SIG-M5 (cell line): ENCODE results near the gene ARID5B.
"Not testable (repeated sequence)": the region's sequence is repeated elsewhere in the genome, so short reads cannot be mapped to it uniquely, and the experiment has no call there.

Experiments used
- DNase-seq: peaks from one replicate; lab custom pipeline; 2025; lab: John Stamatoyannopoulos, UW

Gene ARID5B

GRCh38 chr10:61964949-61965702, 63.6 kb downstream of the ARID5B start:
- no peak for DNase-seq

GRCh38 chr10:61965703-61966395, 64.3 kb downstream of the ARID5B start:
- no peak for DNase-seq

- no peak for DNase-seq
These were observed 65.8 kb downstream of the ARID5B start for GRCh38 chr10:61967298-61967697.

GRCh38 chr10:61970182-61971002, 68.9 kb downstream of the ARID5B start:
- no peak for DNase-seq

GRCh38 chr10:61971003-61971325, 69.5 kb downstream of the ARID5B start:
- no peak for DNase-seq

- DNase-seq = no peak
These were observed 71.7 kb downstream of the ARID5B start for GRCh38 chr10:61973169-61973568.

GRCh38 chr10:61973906-61974305, 72.4 kb downstream of the ARID5B start:
- DNase-seq = no peak

GRCh38 chr10:61974601-61975390, 73.3 kb downstream of the ARID5B start:
- no peak for DNase-seq

GRCh38 chr10:61975391-61975932, 74.0 kb downstream of the ARID5B start:
- no peak for DNase-seq

- DNase-seq = not testable (repeated sequence)
These were observed 75.6 kb downstream of the ARID5B start for GRCh38 chr10:61976951-61977721.

GRCh38 chr10:61978965-61979364, 77.5 kb downstream of the ARID5B start:
- DNase-seq = no peak

- DNase-seq = no peak
These were observed 80.0 kb downstream of the ARID5B start for GRCh38 chr10:61981460-61981859.

GRCh38 chr10:61983255-61983654, 81.8 kb downstream of the ARID5B start:
- no peak for DNase-seq

GRCh38 chr10:61984803-61985418, 83.4 kb downstream of the ARID5B start:
- no peak for DNase-seq

GRCh38 chr10:61985715-61986114, 84.2 kb downstream of the ARID5B start:
- no peak for DNase-seq

- DNase-seq = no peak
These were observed 84.9 kb downstream of the ARID5B start for GRCh38 chr10:61986382-61986781.

- DNase-seq = no peak
These were observed 85.4 kb downstream of the ARID5B start for GRCh38 chr10:61986788-61987492.

GRCh38 chr10:61987537-61987936, 86.0 kb downstream of the ARID5B start:
- DNase-seq = no peak

GRCh38 chr10:61987951-61988379, 86.5 kb downstream of the ARID5B start:
- DNase-seq = no peak
